HG03064 (cell line): ENCODE data around the gene GPR152.
A peak's percentile ranks its signal among the peaks of the same experiment; 100 is the strongest.

Experiments
- ATAC-seq: cut with Tn5 transposase; IDR thresholded peaks from one replicate; pipeline ENCODE4 v1.9.1; 2021; ENCODE audit warnings: low read depth; ENCODE audit not compliant: unreplicated experiment

The GPR152 gene

DNA sequence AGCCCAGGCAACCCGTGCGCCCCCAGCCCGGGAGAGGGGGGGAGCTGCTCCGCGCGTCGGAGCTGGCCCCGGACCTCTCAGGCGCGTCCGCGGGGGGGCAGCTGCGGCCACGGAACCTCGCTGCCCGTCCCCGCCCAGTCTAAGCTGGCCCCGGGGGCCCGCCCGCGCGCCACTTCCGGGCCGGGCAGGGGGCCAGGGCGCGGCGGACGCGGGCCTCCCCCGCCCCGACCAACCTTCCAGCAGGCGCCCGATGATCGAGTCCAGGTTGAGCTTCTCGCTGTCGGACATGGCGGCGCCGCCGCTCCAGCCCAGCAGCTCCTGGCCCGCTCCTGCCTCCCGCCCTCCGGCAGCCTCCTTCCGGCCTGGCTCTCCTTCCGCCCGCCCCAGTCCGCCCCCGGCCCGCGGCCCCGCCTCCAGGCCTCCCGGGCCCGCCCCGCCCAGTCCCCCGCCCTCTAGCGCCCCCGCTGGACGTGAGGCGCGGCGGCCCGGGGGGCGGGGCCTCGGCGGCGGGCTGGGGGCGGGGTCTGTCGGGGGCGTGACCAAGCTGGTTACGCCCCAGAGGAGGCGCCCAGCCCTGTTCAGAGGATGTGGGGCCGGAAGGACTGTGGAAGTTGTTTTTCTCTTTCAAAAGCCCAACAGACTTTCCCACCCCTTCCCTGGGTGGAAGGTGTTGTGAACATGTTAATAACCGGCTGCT lies 50.9 kb downstream of the GPR152 start, which contains the start of gene PPP1CA:
Gene PPP1CA, minus strand, starts transcription at position 364 of the 697 bp plus-strand sequence. Its CDS starts 76 bp downstream, at position 288.
- ATAC-seq, result peak; percentile 50
